ENCODE results near the gene LSM12.

DNA sequence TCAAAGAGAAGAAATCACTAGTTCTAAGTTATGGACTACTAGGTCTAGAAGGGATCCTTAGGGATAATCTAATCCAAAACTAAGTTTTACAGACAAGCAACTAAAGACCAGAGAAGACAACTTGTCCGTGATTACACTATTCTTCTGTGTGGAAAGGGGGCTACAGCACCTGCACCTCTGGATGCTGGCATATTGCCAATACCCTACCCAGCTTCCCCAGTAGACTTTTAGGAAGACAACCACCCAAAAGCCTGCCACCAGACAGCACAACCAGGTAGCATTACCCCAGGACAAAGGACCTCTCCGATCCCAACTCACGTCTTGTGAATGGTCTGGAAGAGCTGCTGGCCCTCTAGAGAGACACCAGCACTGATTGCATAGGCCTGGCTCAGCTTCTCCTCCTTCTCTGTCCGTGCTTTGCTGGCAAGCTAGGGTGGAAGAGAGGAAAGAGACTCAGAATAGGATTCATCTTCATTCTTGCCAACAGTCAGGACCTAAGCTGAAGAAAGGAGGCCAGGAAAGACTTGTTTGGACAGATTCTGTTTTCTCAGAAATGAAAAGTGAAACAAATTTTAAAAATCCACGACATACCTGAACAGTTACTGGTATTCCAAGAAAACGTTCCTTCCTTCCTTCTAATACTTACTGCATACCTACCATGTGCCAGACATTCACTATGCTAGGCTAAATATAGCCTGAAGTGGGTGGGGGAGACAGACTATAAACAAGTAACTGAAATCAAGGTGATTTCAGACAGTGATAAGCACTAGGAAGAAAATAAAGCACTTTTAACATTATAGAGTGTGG, 26.4 kb downstream of the LSM12 start:
- TF ChIP-seq, protein P1, sequence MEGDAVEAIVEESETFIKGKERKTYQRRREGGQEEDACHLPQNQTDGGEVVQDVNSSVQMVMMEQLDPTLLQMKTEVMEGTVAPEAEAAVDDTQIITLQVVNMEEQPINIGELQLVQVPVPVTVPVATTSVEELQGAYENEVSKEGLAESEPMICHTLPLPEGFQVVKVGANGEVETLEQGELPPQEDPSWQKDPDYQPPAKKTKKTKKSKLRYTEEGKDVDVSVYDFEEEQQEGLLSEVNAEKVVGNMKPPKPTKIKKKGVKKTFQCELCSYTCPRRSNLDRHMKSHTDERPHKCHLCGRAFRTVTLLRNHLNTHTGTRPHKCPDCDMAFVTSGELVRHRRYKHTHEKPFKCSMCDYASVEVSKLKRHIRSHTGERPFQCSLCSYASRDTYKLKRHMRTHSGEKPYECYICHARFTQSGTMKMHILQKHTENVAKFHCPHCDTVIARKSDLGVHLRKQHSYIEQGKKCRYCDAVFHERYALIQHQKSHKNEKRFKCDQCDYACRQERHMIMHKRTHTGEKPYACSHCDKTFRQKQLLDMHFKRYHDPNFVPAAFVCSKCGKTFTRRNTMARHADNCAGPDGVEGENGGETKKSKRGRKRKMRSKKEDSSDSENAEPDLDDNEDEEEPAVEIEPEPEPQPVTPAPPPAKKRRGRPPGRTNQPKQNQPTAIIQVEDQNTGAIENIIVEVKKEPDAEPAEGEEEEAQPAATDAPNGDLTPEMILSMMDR (IDR thresholded peaks at IDR 0.05) = no peak
- TF ChIP-seq EZH2phosphoT487 (IDR thresholded peaks at IDR 0.05) = no peak

All from neural progenitor cell (in vitro differentiated cells).